GM12801 (cell line): ENCODE results near the gene RIBC2.

Source experiments
- CTCF ChIP-seq: IDR thresholded peaks from one replicate; pipeline ENCODE4 v1.5.1; 2011; ENCODE audit warnings: control low read depth; ENCODE audit not compliant: insufficient read length; ENCODE audit errors: extremely low read depth

Gene RIBC2

DNA sequence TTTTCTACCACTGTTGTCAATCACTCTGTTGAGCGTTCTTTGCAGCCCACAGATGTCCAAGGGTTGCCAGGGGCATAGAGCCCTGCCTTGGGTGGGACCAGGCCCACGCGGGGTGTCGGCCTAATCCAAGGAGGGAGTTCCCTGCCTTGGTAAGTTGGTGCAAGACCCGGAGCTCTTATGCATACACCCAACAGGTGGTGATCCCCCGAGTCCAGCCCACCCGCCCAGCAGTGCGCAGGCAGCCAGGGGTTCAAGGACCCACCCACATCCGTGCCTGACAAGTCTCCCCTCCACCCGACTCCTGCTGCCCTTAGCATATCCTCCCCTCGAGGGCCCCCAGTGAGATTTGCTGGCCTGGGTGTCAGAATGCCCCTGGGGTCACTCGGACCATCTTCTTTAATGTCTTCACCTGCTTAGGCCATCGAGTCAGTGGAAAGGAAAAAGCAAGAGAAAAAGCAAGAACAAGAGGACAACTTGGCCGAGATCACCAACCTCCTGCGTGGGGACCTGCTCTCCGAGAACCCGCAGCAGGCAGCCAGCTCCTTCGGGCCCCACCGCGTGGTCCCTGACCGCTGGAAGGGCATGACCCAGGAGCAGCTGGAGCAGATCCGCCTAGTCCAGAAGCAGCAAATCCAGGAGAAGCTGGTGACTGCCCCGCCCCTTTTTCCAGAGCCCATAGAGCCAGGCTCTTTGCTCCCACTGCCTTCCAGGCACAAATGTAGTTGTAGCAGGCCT, 12.2 kb downstream of the RIBC2 start:
- TF ChIP-seq CTCF = no peak

GRCh38 chr22:45426387-45426786, 12.9 kb downstream of the RIBC2 start:
- TF ChIP-seq CTCF = no peak

DNA sequence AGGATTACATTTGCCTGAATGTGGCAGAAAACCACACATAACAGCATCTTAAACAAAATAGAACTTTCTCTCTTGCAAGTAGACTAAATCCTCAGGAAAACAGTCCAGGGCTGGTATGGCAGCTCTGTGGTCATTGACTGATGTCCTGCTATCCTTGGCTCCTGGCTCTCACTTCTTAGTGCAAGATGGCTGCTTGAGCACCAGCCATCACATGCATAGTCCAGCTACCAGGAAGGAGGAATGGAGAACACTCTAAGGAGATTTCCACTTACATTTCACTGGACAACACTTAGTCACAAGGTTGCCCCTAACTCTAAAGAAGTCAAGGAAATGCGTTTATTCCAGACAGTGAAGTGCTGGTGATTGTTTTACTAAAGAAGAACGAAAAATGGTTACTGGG, 13.6 kb downstream of the RIBC2 start:
- no peak for TF ChIP-seq CTCF

- no peak for TF ChIP-seq CTCF
Measured at GRCh38 chr22:45428391-45429385, 15.2 kb downstream of the RIBC2 start.

GRCh38 chr22:45429424-45429823, 15.9 kb downstream of the RIBC2 start:
- no peak for TF ChIP-seq CTCF

- TF ChIP-seq CTCF = no peak
Measured at GRCh38 chr22:45429981-45430775, 16.7 kb downstream of the RIBC2 start.

- TF ChIP-seq CTCF = no peak
Measured at GRCh38 chr22:45430871-45431270, 17.4 kb downstream of the RIBC2 start.
